ENCODE results near the gene ZNF536. TPM values are rescaled to one million over a fixed set of nuclear protein-coding genes. Genes with fewer than 3 reads are reported as not detected.

Gene ZNF536
- total RNA-seq, 5 donors from 2014 or later (not counting 1 experiment from before 2014, with no cell fraction given) = 0.03 to 0.40 (median 0.07) TPM; not detected in 1

DNA sequence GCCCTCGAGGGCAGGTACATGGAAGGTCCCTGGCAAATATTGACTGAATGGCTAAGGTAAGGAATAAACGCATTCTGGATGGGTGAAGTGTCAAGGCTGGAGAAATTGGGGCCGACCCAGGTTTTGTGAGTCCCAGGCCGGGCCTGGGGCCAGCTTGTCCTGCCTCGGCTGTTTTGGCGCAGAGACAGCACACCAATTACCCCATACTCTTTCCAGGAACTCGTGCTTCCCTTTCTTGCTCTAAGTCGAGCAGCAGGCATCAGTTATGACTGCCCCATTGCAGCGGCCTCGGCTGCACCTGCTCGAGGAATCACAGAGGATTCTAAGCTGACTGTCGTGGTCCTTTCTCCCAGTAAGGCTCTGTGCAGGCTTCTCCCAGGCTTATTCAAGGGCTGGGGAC lies 67.1 kb downstream of the ZNF536 start:
- Histone ChIP-seq H3K36me3 (ENCODE audit: control insufficient read depth in 2 of 2, extremely low read depth in 1 of 2, insufficient read depth in 1 of 2, low read length in 1 of 2) (no peaks in the 10 kb centered on the region), H3K4me1 (ENCODE audit: control insufficient read depth in 1 of 2, extremely low read depth in 1 of 2, insufficient read depth in 2 of 2, low read length in 2 of 2) (no peaks in the 10 kb centered on the region), H3K27me3 (replicated peaks in 1 of 2; ENCODE audit: control insufficient read depth in 2 of 2, extremely low read depth in 1 of 2, insufficient read depth in 2 of 2, low read length in 1 of 2) (peaks cover 0 to 21% of the 10 kb centered on the region in 2 experiments), H3K9me3 (no peaks in the 10 kb centered on the region), H3K27ac (ENCODE audit: low read length) (no peak overlapping the region), H3K4me3 (ENCODE audit: control insufficient read depth in 1 of 2, extremely low read depth in 1 of 2, low read length in 1 of 2) (no peak overlapping the region)
- ATAC-seq (replicated peaks in 1 of 4) (no peak), DNase-seq (no peak)
- ChIA-PET CTCF (no interaction called here), POLR2A (no interaction called here)
- no peak overlapping the region for H3K27ac Mint-ChIP-seq
- H3K36me3 Mint-ChIP-seq = no peaks in the 10 kb centered on the region
- H3K4me3 Mint-ChIP-seq = no peak overlapping the region
- H3K27me3 Mint-ChIP-seq = peaks cover 0 to 6% of the 10 kb centered on the region in 2 donors
- 78% methylated on average over 10 of the region's 12 CpGs for WGBS (ENCODE audit: insufficient coverage)
- H3K9me3 Mint-ChIP-seq = no peaks in the 10 kb centered on the region
- no peaks in the 10 kb centered on the region for H3K4me1 Mint-ChIP-seq

- Mint-ChIP-seq H3K4me1 (no peaks in the 10 kb centered on the region), H3K4me3 (no peak overlapping the region), H3K27me3 (peaks cover 0 to 6% of the 10 kb centered on the region in 2 donors), H3K36me3 (no peaks in the 10 kb centered on the region), H3K27ac (no peak overlapping the region), H3K9me3 (no peaks in the 10 kb centered on the region)
- Histone ChIP-seq H3K4me3 (ENCODE audit: control insufficient read depth in 1 of 2, extremely low read depth in 1 of 2, low read length in 1 of 2) (no peak overlapping the region), H3K4me1 (ENCODE audit: control insufficient read depth in 1 of 2, extremely low read depth in 1 of 2, insufficient read depth in 2 of 2, low read length in 2 of 2) (no peaks in the 10 kb centered on the region), H3K36me3 (ENCODE audit: control insufficient read depth in 2 of 2, extremely low read depth in 1 of 2, insufficient read depth in 1 of 2, low read length in 1 of 2) (no peaks in the 10 kb centered on the region), H3K27ac (ENCODE audit: low read length) (no peak overlapping the region), H3K27me3 (replicated peaks in 1 of 2; ENCODE audit: control insufficient read depth in 2 of 2, extremely low read depth in 1 of 2, insufficient read depth in 2 of 2, low read length in 1 of 2) (peaks cover 0 to 21% of the 10 kb centered on the region in 2 experiments), H3K9me3 (no peaks in the 10 kb centered on the region)
- POLR2A ChIA-PET = no interaction called here
- WGBS (ENCODE audit: insufficient coverage) = 78% methylated on average over 1 of the region's 4 CpGs
- ATAC-seq (replicated peaks in 1 of 4) = no peak
- DNase-seq = no peak
- CTCF ChIA-PET = no interaction called here
Observed at GRCh38 chr19:30441011-30441410, 68.8 kb downstream of the ZNF536 start.

DNA sequence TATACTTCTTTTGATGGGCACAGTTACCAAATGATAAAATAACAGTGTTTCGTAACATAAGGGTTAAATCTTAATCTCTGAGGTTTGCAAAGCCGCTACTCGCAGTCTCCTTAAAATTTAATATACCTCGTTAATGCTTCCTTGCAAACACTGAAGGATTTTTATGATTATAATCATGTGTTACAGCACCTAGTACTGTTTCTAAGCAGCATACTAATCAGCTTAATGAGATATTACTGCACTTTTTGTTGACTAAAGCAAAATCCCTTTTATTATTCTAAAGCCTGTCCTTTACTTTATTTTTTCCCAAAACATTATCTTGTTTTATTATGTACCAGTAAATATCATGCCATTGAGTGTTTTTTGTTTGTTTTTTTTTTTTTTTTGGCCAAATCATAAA lies 70.5 kb downstream of the ZNF536 start:
- Histone ChIP-seq H3K36me3 (ENCODE audit: control insufficient read depth in 2 of 2, extremely low read depth in 1 of 2, insufficient read depth in 1 of 2, low read length in 1 of 2) (no peaks in the 10 kb centered on the region), H3K4me3 (ENCODE audit: control insufficient read depth in 1 of 2, extremely low read depth in 1 of 2, low read length in 1 of 2) (no peak overlapping the region), H3K4me1 (ENCODE audit: control insufficient read depth in 1 of 2, extremely low read depth in 1 of 2, insufficient read depth in 2 of 2, low read length in 2 of 2) (no peaks in the 10 kb centered on the region), H3K27me3 (replicated peaks in 1 of 2; ENCODE audit: control insufficient read depth in 2 of 2, extremely low read depth in 1 of 2, insufficient read depth in 2 of 2, low read length in 1 of 2) (peaks cover 0 to 21% of the 10 kb centered on the region in 2 experiments), H3K9me3 (no peaks in the 10 kb centered on the region), H3K27ac (ENCODE audit: low read length) (no peak overlapping the region)
- no peak overlapping the region for H3K4me3 Mint-ChIP-seq
- H3K27ac Mint-ChIP-seq = no peak overlapping the region
- POLR2A ChIA-PET = no interaction called here
- no CpG with 5 or more reads among the region's 4 CpGs for WGBS (ENCODE audit: insufficient coverage)
- peaks cover 0 to 6% of the 10 kb centered on the region in 2 donors for H3K27me3 Mint-ChIP-seq
- CTCF ChIA-PET = no interaction called here
- H3K36me3 Mint-ChIP-seq = no peaks in the 10 kb centered on the region
- ATAC-seq (replicated peaks in 1 of 4) (no peak), DNase-seq (no peak)
- H3K9me3 Mint-ChIP-seq = no peaks in the 10 kb centered on the region
- no peaks in the 10 kb centered on the region for H3K4me1 Mint-ChIP-seq

GRCh38 chr19:30443531-30444252 lies 71.5 kb downstream of the ZNF536 start:
- H3K27ac Mint-ChIP-seq = no peak overlapping the region
- H3K27me3 Mint-ChIP-seq = peaks cover 0 to 6% of the 10 kb centered on the region in 2 donors
- Histone ChIP-seq H3K9me3 (no peaks in the 10 kb centered on the region), H3K27me3 (replicated peaks in 1 of 2; ENCODE audit: control insufficient read depth in 2 of 2, extremely low read depth in 1 of 2, insufficient read depth in 2 of 2, low read length in 1 of 2) (peaks cover 0 to 17% of the 10 kb centered on the region in 2 experiments), H3K36me3 (ENCODE audit: control insufficient read depth in 2 of 2, extremely low read depth in 1 of 2, insufficient read depth in 1 of 2, low read length in 1 of 2) (no peaks in the 10 kb centered on the region), H3K4me3 (ENCODE audit: control insufficient read depth in 1 of 2, extremely low read depth in 1 of 2, low read length in 1 of 2) (no peak overlapping the region), H3K4me1 (ENCODE audit: control insufficient read depth in 1 of 2, extremely low read depth in 1 of 2, insufficient read depth in 2 of 2, low read length in 2 of 2) (no peaks in the 10 kb centered on the region), H3K27ac (ENCODE audit: low read length) (no peak overlapping the region)
- no peaks in the 10 kb centered on the region for H3K36me3 Mint-ChIP-seq
- H3K4me1 Mint-ChIP-seq = no peaks in the 10 kb centered on the region
- ChIA-PET CTCF (no interaction called here), POLR2A (no interaction called here)
- DNase-seq (no peak), ATAC-seq (replicated peaks in 1 of 4) (no peak)
- no peak overlapping the region for H3K4me3 Mint-ChIP-seq
- WGBS (ENCODE audit: insufficient coverage) = 93% methylated on average over 50 of the region's 50 CpGs
- H3K9me3 Mint-ChIP-seq = no peaks in the 10 kb centered on the region

DNA sequence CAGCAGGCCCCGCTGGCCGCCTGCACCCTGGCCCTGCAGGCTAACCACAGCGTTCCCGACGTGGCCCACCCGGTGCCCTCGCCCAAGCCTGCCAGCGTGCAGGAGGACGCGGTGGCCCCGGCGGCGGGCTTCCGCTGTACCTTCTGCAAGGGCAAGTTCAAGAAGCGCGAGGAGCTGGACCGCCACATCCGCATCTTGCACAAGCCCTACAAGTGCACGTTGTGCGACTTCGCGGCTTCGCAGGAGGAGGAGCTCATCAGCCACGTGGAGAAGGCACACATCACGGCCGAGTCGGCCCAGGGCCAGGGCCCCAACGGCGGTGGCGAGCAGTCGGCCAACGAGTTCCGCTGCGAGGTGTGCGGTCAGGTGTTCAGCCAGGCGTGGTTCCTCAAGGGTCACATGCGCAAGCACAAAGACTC lies 72.1 kb downstream of the ZNF536 start:
- CTCF ChIA-PET = no interaction called here
- Mint-ChIP-seq H3K36me3 (no peaks in the 10 kb centered on the region), H3K4me1 (no peaks in the 10 kb centered on the region), H3K9me3 (no peaks in the 10 kb centered on the region), H3K27ac (no peak overlapping the region), H3K27me3 (peaks cover 0 to 7% of the 10 kb centered on the region in 2 donors), H3K4me3 (no peak overlapping the region)
- POLR2A ChIA-PET = no interaction called here
- H3K4me3 ChIP-seq (ENCODE audit: control insufficient read depth in 1 of 2, extremely low read depth in 1 of 2, low read length in 1 of 2) = no peak overlapping the region
- H3K9me3 ChIP-seq = no peaks in the 10 kb centered on the region
- H3K27ac ChIP-seq (ENCODE audit: low read length) = no peak overlapping the region
- DNase-seq (no peak), ATAC-seq (replicated peaks in 1 of 4) (no peak)
- H3K27me3 ChIP-seq (replicated peaks in 1 of 2; ENCODE audit: control insufficient read depth in 2 of 2, extremely low read depth in 1 of 2, insufficient read depth in 2 of 2, low read length in 1 of 2) = peaks cover 0 to 16% of the 10 kb centered on the region in 2 experiments
- 96% methylated on average over 32 of the region's 37 CpGs for WGBS (ENCODE audit: insufficient coverage)
- no peaks in the 10 kb centered on the region for H3K36me3 ChIP-seq (ENCODE audit: control insufficient read depth in 2 of 2, extremely low read depth in 1 of 2, insufficient read depth in 1 of 2, low read length in 1 of 2)
- no peaks in the 10 kb centered on the region for H3K4me1 ChIP-seq (ENCODE audit: control insufficient read depth in 1 of 2, extremely low read depth in 1 of 2, insufficient read depth in 2 of 2, low read length in 2 of 2)

- no peak overlapping the region for H3K4me3 Mint-ChIP-seq
- H3K27me3 Mint-ChIP-seq = peaks cover 0 to 9% of the 10 kb centered on the region in 2 donors
- H3K36me3 ChIP-seq (ENCODE audit: control insufficient read depth in 2 of 2, extremely low read depth in 1 of 2, insufficient read depth in 1 of 2, low read length in 1 of 2) = no peaks in the 10 kb centered on the region
- ChIA-PET CTCF (no interaction called here), POLR2A (no interaction called here)
- peaks cover 0 to 16% of the 10 kb centered on the region in 2 experiments for H3K27me3 ChIP-seq (replicated peaks in 1 of 2; ENCODE audit: control insufficient read depth in 2 of 2, extremely low read depth in 1 of 2, insufficient read depth in 2 of 2, low read length in 1 of 2)
- no peak overlapping the region for H3K4me3 ChIP-seq (ENCODE audit: control insufficient read depth in 1 of 2, extremely low read depth in 1 of 2, low read length in 1 of 2)
- ATAC-seq (replicated peaks in 1 of 4) (no peak), DNase-seq (no peak)
- no peaks in the 10 kb centered on the region for H3K4me1 ChIP-seq (ENCODE audit: control insufficient read depth in 1 of 2, extremely low read depth in 1 of 2, insufficient read depth in 2 of 2, low read length in 2 of 2)
- H3K9me3 ChIP-seq = no peaks in the 10 kb centered on the region
- 95% methylated on average over 29 of the region's 29 CpGs for WGBS (ENCODE audit: insufficient coverage)
- peaks cover 0 to under 1% (median 0%) of the 10 kb centered on the region in 3 donors for H3K4me1 Mint-ChIP-seq
- no peaks in the 10 kb centered on the region for H3K36me3 Mint-ChIP-seq
- no peak overlapping the region for H3K27ac ChIP-seq (ENCODE audit: low read length)
- no peaks in the 10 kb centered on the region for H3K9me3 Mint-ChIP-seq
- H3K27ac Mint-ChIP-seq = no peak overlapping the region
Observed at GRCh38 chr19:30444686-30445232, 72.6 kb downstream of the ZNF536 start.

Data from T-cell (primary cell).